DND-41 (cell line): Measurements from ENCODE around the gene DNAJC27.

ENCODE experiments used
- CTCF ChIP-seq: IDR thresholded peaks from 2 replicates; pipeline ENCODE4 v1.5.1; 2012; ENCODE audit warnings: borderline replicate concordance, low read length, moderate library complexity, mild to moderate bottlenecking; ENCODE audit not compliant: poor library complexity, severe bottlenecking; ENCODE audit errors: extremely low read depth
- EZH2 ChIP-seq: IDR thresholded peaks from 3 replicates; pipeline ENCODE4 v1.6.1; 2012; ENCODE audit warnings: borderline replicate concordance, low read depth, mild to moderate bottlenecking, moderate library complexity, low read length, inconsistent platforms; ENCODE audit not compliant: severe bottlenecking

DNA sequence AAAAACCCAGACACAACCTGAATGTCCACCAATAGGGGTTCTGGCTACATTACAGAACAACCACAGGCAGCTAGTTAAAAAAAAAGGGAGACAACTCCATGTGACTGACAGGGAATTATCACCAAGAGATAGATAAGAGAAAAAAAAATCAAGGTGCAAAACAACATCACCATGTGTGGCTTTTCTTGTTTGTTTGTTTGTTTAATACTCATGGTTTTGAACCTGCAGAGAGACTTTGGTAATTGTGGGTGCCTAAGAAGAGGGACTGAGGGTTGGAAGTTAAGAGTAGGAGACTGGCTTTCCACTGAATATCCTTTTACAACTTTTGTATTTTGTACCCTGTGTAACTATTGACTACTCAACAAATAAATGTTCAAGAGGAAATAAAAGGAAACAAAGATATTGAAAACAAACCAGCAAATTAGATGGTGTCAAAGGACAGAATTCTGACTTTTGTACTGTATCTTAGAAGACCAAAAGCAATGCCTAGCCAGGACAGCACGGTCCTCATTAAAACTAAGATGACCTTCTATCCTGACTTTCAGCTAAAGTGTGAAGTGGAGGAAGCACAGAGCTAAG, 22.5 kb upstream of the DNAJC27 start:
- TF ChIP-seq CTCF (no peak), EZH2 (no peak)
